Spinal cord (tissue), 10 donors: Measurements from ENCODE around the gene HCAR2. TPM values are rescaled to one million over a fixed set of nuclear protein-coding genes. Genes with fewer than 3 reads are reported as not detected.
"Not testable (repeated sequence)": the region's sequence is repeated elsewhere in the genome, so short reads cannot be mapped to it uniquely, and the experiment has no call there.

Source experiments
- DNase-seq, 6 donors: peaks; one replicate each; pipeline versions ENCODE4 v3.0.0 to v3.0.0-alpha.2; 2013 to 2015; ENCODE audit warnings: low spot score in 6 of 6, low read depth in 4 of 6
- H3K27ac ChIP-seq: one replicate; pipeline ENCODE4 v1.5.1; 2013; ENCODE audit warnings: low read depth, low read length, control low read depth
- H3K27me3 ChIP-seq: one replicate; pipeline ENCODE4 v1.6.1; 2013; ENCODE audit warnings: low read length; ENCODE audit not compliant: control insufficient read depth, insufficient read depth
- H3K36me3 ChIP-seq: one replicate; pipeline ENCODE4 v1.6.1; 2013; ENCODE audit warnings: low read length; ENCODE audit not compliant: control insufficient read depth, insufficient read depth
- H3K4me1 ChIP-seq: one replicate; pipeline ENCODE4 v1.6.1; 2013; ENCODE audit warnings: low read length; ENCODE audit not compliant: control insufficient read depth, insufficient read depth
- H3K4me3 ChIP-seq: one replicate; pipeline ENCODE4 v1.5.1; 2013; ENCODE audit warnings: low read depth, low read length, control low read depth
- H3K9me3 ChIP-seq: one replicate; pipeline ENCODE4 v1.6.1; 2013; ENCODE audit warnings: low read length; ENCODE audit not compliant: control insufficient read depth, insufficient read depth
- WGBS: methylation state at CpG from one replicate; pipeline ENCODE4 v1.1.5; 2013; ENCODE audit warnings: missing lambda C conversion rate; ENCODE audit not compliant: insufficient coverage; 5-methylcytosine and 5-hydroxymethylcytosine counted together
- polyA plus RNA-seq, 2 donors: library from polyadenylated mRNA; unstranded; fragments of 120-200 nt; gene quantifications; one replicate each; pipeline ENCODE4 v1.2.1, GENCODE V29; 2013; ENCODE audit not compliant: insufficient read length in 2 of 2
- total RNA-seq, 2 donors: library from RNA; depleted of rRNA in 1 of 2; stranded (reverse); fragments of 120-200 nt in 1 of 2; fragments of >200 nt in 1 of 2; gene quantifications; one replicate each; pipeline versions ENCODE4 v1.2.3 to v1.2.4, GENCODE V29; 2013 to 2014
- donor health status: healthy.

Gene HCAR2
- total and polyA plus RNA-seq, 4 donors, result 0.25 to 1.1 (median 0.35) TPM

DNA sequence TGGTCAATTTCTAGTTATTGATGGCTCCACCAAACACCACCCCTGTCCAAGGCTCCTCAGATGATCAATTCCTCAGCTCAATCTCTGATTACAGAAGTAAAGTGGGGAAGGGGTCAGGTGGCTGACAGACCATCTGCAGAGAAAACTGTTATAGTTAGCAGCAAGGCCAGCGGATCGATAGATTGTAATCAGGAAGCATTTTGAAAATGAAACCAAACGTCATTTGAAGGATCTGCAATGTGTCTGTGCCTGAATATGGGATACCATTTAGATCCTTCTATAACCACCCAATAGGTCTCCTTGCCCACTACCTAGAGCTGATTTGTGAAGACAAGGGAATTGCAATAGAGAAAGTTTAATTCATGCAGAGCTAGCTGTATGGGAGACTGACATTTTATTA, 11.6 kb downstream of the HCAR2 start:
- DNase-seq, result no peak
- H3K27me3 ChIP-seq, result no peaks in the 10 kb centered on the region
- 100% methylated on average over 2 of the region's 3 CpGs for WGBS
- H3K9me3 ChIP-seq, result no peaks in the 10 kb centered on the region
- no peaks in the 10 kb centered on the region for H3K36me3 ChIP-seq
- no peaks in the 10 kb centered on the region for H3K4me1 ChIP-seq
- H3K27ac ChIP-seq, result no peak overlapping the region
- no peak overlapping the region for H3K4me3 ChIP-seq

DNA sequence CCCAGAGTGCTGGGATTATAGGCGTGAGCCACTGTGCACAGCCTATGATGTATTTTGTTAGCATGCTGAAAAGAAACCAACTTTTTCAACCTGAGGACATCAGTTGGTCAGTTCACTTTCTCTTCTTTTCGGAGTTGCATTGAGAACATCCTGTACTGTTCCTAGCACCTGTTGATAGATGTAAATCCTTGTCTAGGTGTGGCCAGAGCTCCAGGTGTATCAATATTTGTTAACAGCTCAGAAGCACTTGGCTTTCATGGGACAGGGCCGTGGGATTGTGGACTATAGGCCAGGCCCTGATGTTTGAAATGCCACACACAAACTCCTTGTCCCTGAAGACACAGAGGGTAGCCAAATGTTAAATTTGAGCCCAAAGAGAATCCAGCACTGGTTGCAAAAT, 14.9 kb downstream of the HCAR2 start:
- no peaks in the 10 kb centered on the region for H3K36me3 ChIP-seq
- H3K4me1 ChIP-seq, result no peaks in the 10 kb centered on the region
- H3K27ac ChIP-seq, result no peak overlapping the region
- H3K4me3 ChIP-seq, result no peak overlapping the region
- no peaks in the 10 kb centered on the region for H3K9me3 ChIP-seq
- no peak for DNase-seq
- 95% methylated on average over 2 of the region's 3 CpGs for WGBS
- no peaks in the 10 kb centered on the region for H3K27me3 ChIP-seq

DNA sequence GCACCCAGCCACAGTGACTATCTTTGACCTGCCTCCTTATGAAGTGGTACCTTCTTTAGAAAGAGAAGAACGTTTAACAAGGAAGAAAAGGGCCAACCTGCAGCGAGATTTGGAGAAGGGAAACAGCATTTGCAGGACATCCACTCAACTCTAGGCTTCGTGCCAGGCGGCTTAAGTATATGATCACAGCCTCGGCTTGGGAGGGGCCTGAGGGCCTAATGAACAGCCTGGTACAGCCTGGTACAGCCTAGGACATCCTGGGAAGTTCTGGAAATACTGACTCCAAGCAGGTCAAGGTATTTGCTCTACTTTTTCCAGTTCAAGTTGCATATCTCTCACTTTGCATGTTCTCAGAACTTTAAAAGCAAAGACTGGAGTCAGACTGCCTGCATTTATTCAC, 16.1 kb downstream of the HCAR2 start:
- H3K9me3 ChIP-seq, result no peaks in the 10 kb centered on the region
- no peak for DNase-seq
- no peak overlapping the region for H3K27ac ChIP-seq
- WGBS, result 67% methylated on average over 5 of the region's 5 CpGs
- H3K36me3 ChIP-seq, result no peaks in the 10 kb centered on the region
- H3K4me3 ChIP-seq, result no peak overlapping the region
- no peaks in the 10 kb centered on the region for H3K27me3 ChIP-seq
- H3K4me1 ChIP-seq, result no peaks in the 10 kb centered on the region

DNA sequence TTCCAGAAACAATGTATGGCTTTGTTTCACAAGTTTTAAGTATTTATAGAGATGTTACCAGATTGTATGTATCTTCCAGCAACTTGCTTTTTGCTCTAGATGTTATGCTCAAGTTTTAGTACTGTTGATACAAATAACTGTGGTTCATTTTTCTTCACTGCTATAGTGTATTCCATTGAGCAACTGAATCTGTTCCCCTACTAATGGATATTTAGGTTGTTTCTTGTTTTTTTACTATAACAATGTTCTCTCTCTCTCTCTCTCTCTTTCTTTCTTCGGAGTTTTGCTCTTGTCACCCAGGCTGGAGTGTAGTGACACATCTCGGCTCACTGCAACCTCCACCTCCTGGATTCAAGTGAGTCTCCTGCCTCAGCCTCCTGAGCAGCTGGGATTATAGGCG, 16.6 kb downstream of the HCAR2 start:
- H3K27me3 ChIP-seq, result no peaks in the 10 kb centered on the region
- H3K36me3 ChIP-seq, result no peaks in the 10 kb centered on the region
- no peaks in the 10 kb centered on the region for H3K4me1 ChIP-seq
- no peak overlapping the region for H3K4me3 ChIP-seq
- no peaks in the 10 kb centered on the region for H3K9me3 ChIP-seq
- no peak overlapping the region for H3K27ac ChIP-seq
- WGBS, result no CpG with 5 or more reads among the region's 3 CpGs
- no peak for DNase-seq

DNA sequence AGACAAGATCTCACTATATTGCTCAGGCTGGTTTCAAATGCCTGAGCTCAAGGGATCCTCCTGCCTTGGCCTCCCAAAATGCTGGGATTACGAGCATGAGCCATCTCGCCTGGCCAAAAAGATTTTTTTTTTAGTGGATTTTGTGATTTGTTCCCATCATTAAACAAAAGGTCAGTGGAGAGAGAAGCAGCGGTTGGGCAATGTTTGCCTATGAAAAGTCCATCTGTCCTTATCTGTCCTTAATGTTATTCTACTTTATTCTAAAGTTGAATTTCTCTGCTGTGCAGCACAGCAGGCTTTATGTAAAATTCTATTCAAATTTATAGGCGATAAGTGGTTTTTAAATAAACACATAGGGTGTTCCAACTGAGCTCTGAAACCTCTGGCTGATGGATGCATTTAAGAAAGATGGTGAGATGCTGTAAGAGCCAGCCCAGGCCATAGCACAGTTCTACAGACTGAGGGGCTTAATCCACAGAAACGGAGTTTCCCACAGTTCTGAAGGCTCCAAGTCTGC, 18.8 kb downstream of the HCAR2 start:
- Histone ChIP-seq H3K4me1 (no peaks in the 10 kb centered on the region), H3K36me3 (no peaks in the 10 kb centered on the region), H3K9me3 (no peaks in the 10 kb centered on the region), H3K27ac (no peak overlapping the region), H3K4me3 (no peak overlapping the region), H3K27me3 (no peaks in the 10 kb centered on the region)
- no peak for DNase-seq
- 50% methylated on average over 1 of the region's 5 CpGs for WGBS

DNA sequence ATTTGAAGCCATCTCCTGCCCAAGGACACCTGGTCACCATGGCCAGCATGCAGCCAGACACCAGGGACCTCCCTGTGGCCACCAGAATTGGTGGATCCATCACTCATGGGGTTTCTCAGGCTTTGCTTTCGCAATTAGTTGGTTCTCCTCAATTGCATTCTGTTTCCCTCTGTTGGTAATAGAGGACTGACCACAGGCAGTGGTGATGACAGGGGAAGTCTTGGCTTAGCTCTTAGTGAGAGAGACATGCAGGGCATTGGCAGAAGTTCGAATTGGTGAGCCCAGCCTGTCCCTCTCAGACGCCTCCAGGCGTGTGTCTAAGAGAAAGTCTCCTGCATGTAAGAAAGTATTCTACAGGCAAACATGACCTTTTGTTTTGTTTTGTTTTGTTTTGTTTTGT, 21.3 kb downstream of the HCAR2 start:
- WGBS, result 88% methylated on average over 4 of the region's 4 CpGs
- Histone ChIP-seq H3K4me3 (no peak overlapping the region), H3K9me3 (no peaks in the 10 kb centered on the region), H3K27me3 (no peaks in the 10 kb centered on the region), H3K27ac (no peak overlapping the region), H3K36me3 (no peaks in the 10 kb centered on the region), H3K4me1 (no peaks in the 10 kb centered on the region)
- DNase-seq, result no peak

DNA sequence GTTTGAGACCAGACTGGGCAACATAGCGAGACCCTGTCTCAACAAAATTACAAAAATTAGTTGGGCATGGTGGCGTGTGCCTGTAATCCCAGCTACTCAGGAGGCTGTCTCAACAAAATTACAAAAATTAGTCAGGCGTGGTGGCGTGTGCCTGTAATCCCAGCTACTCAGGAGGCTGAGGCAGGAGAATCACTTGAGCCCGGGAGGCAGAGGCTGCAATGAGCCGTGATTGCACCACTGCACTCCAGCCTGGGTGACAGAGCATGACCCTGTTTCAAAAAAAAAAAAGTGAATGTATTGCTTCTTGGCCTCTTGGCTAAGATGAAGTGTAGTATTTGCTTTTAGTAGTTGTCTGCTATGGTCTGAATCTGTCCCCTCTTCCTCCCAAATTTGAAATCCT, 22.2 kb downstream of the HCAR2 start:
- not testable (repeated sequence) for H3K36me3 ChIP-seq, DNase-seq, H3K4me3 ChIP-seq, H3K27ac ChIP-seq, H3K4me1 ChIP-seq, H3K9me3 ChIP-seq, H3K27me3 ChIP-seq
- WGBS, result 100% methylated on average over 4 of the region's 6 CpGs

DNA sequence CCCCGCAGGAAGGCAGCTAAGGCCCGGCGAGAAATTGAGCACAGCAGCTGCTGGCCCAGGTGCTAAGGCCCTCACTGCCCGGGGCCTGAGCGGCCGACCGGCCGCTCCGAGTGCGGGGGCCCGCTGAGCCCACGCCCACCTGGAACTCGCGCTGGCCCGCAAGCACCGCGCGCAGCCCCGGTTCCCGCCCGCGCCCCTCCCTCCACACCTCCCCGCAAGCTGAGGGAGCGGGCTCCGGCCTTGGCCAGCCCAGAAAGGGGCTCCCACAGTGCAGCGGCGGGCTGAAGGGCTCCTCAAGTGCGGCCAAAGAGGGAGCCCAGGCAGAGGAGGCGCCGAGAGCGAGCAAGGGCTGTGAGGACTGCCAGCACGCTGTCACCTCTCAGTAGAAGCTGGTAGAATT, 26.4 kb downstream of the HCAR2 start:
- not testable (repeated sequence) for H3K9me3 ChIP-seq, DNase-seq, H3K27ac ChIP-seq, H3K4me3 ChIP-seq, H3K36me3 ChIP-seq, H3K4me1 ChIP-seq, H3K27me3 ChIP-seq
- WGBS, result 96% methylated on average over 30 of the region's 32 CpGs

DNA sequence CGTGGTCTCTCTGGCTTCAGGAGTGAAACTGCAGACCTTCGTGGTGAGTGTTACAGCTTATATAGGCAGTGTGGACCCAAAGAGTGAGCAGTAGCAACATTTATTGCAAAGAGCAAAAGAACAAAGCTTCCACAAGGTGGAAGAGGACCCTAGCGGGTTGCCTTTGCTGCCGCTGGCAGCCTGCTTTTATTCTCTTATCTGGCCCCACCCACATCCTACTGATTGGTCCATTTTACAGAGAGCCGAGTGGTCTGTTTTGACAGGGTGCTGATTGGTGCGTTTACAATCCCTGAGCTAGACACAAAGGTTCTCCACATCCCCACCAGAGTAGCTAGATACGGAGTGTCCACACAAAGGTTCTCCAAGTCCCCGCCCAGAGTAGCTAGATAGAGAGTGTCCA, 27.1 kb downstream of the HCAR2 start:
- not testable (repeated sequence) for H3K4me3 ChIP-seq, H3K27me3 ChIP-seq, H3K9me3 ChIP-seq, H3K4me1 ChIP-seq, H3K36me3 ChIP-seq, DNase-seq, H3K27ac ChIP-seq
- 89% methylated on average over 4 of the region's 8 CpGs for WGBS

DNA sequence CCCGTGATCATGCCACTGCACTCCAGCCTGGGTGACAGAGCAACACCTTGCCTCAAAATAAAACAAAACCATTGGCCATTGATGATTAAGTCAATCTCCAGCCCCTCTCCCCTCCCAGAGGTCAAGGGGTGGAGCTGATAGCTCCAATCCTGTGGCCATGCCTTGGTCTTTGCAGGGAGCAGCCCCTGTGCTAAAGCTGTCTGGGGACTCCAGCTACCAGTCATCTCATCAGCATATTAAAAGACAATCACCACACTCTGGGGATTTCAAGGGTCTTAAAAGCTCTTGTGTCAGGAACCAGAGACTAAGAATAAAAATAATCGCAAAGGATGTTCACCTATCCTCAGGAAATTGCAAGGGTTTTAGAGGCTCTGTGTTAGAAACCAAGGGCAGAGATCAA, 30.6 kb downstream of the HCAR2 start:
- 100% methylated on average over 1 of the region's 2 CpGs for WGBS
- H3K27ac ChIP-seq, result no peak overlapping the region
- no peak for DNase-seq
- H3K36me3 ChIP-seq, result no peaks in the 10 kb centered on the region
- no peaks in the 10 kb centered on the region for H3K27me3 ChIP-seq
- H3K4me1 ChIP-seq, result no peaks in the 10 kb centered on the region
- H3K9me3 ChIP-seq, result no peaks in the 10 kb centered on the region
- H3K4me3 ChIP-seq, result no peak overlapping the region
